ACC112 (cell line): ENCODE data around the gene MPP4.

Source experiments
- H2AFZ ChIP-seq: fragments of 200-600 bp; sonication (generic); one replicate; pipeline ENCODE4 v1.6.0; 2017; ENCODE audit warnings: antibody characterized with exemption, low read length; ENCODE audit not compliant: unreplicated experiment
- H3K27ac ChIP-seq: fragments of 200-600 bp; sonication (generic); 2 replicates; pipeline ENCODE4 v1.5.1; 2014; ENCODE audit warnings: low read depth, mild to moderate bottlenecking, antibody characterized with exemption, low read length, moderate library complexity
- H3K27me3 ChIP-seq: fragments of 200-600 bp; sonication (generic); 2 replicates; pipeline ENCODE4 v1.6.1; 2014; ENCODE audit warnings: mild to moderate bottlenecking, antibody characterized with exemption, low read length, moderate library complexity, mixed read lengths; ENCODE audit not compliant: insufficient read depth
- H3K36me3 ChIP-seq: fragments of 200-600 bp; sonication (generic); 2 replicates; pipeline ENCODE4 v1.6.1; 2016; ENCODE audit warnings: mild to moderate bottlenecking, antibody characterized with exemption, low read length, moderate library complexity, mixed read lengths; ENCODE audit not compliant: insufficient read depth
- H3K4me1 ChIP-seq: fragments of 200-600 bp; sonication (generic); one replicate; pipeline ENCODE4 v1.6.1; 2016; ENCODE audit warnings: low read length, mixed read lengths; ENCODE audit not compliant: insufficient read depth, unreplicated experiment, control insufficient read depth
- H3K4me3 ChIP-seq: fragments of 200-600 bp; sonication (generic); 2 replicates; pipeline ENCODE4 v1.5.1; 2014; ENCODE audit warnings: mild to moderate bottlenecking, low read depth, low read length
- H3K79me2 ChIP-seq: fragments of 200-600 bp; sonication (generic); one replicate; pipeline ENCODE4 v1.6.0; 2016; ENCODE audit warnings: low read length; ENCODE audit not compliant: control insufficient read depth, unreplicated experiment, insufficient read depth

MPP4 gene

GRCh38 chr2:201698588-201699226, at the start of gene MPP4:
Gene MPP4, minus strand, starts transcription at chr2:201698644. Its CDS starts 4,690 bp downstream, at chr2:201693954.
- peak within 1 kb of the TSS; percentile 16 for H2AFZ ChIP-seq

GRCh38 chr2:201746551-201746950, 48.1 kb upstream of the MPP4 start:
- Histone ChIP-seq H3K4me3 (no peak overlapping the region), H3K27ac (no peak overlapping the region), H3K36me3 (peaks cover 13% of the 10 kb centered on the region), H2AFZ (no peak overlapping the region), H3K27me3 (no peaks in the 10 kb centered on the region), H3K79me2 (no peaks in the 10 kb centered on the region), H3K4me1 (no peaks in the 10 kb centered on the region)

More at GRCh38 chr2:201698588-201699226, at the start of gene MPP4:
- Histone ChIP-seq H3K4me1 (peaks cover 50% of the 10 kb centered on the region), H3K79me2 (no peaks in the 10 kb centered on the region), H3K4me3 (peak within 1 kb of the TSS; percentile 61), H3K27me3 (no peaks in the 10 kb centered on the region), H3K36me3 (peaks cover 10% of the 10 kb centered on the region), H3K27ac (peak within 1 kb of the TSS; percentile 95)

GRCh38 chr2:201735486-201735885, 37.0 kb upstream of the MPP4 start:
- no peak overlapping the region for H2AFZ ChIP-seq
- H3K36me3 ChIP-seq: peaks cover 50% of the 10 kb centered on the region
- H3K4me3 ChIP-seq: no peak overlapping the region
- no peak overlapping the region for H3K27ac ChIP-seq
- no peaks in the 10 kb centered on the region for H3K79me2 ChIP-seq
- peaks cover 8% of the 10 kb centered on the region for H3K4me1 ChIP-seq
- H3K27me3 ChIP-seq: no peaks in the 10 kb centered on the region

- Histone ChIP-seq H3K4me3 (no peak overlapping the region), H3K36me3 (peaks cover 57% of the 10 kb centered on the region), H2AFZ (no peak overlapping the region), H3K79me2 (no peaks in the 10 kb centered on the region), H3K27ac (no peak overlapping the region), H3K4me1 (peaks cover 8% of the 10 kb centered on the region), H3K27me3 (no peaks in the 10 kb centered on the region)
Observed at GRCh38 chr2:201734111-201734510, 35.7 kb upstream of the MPP4 start.

- no peak overlapping the region for H3K27ac ChIP-seq
- peaks cover 57% of the 10 kb centered on the region for H3K36me3 ChIP-seq
- no peak overlapping the region for H3K4me3 ChIP-seq
- H2AFZ ChIP-seq: no peak overlapping the region
- H3K4me1 ChIP-seq: peaks cover 8% of the 10 kb centered on the region
- no peaks in the 10 kb centered on the region for H3K27me3 ChIP-seq
- no peaks in the 10 kb centered on the region for H3K79me2 ChIP-seq
Observed at GRCh38 chr2:201733544-201733943, 35.1 kb upstream of the MPP4 start.

- H3K27me3 ChIP-seq: no peaks in the 10 kb centered on the region
- peaks cover 8% of the 10 kb centered on the region for H3K4me1 ChIP-seq
- peaks cover 49% of the 10 kb centered on the region for H3K36me3 ChIP-seq
- no peak overlapping the region for H3K4me3 ChIP-seq
- no peak overlapping the region for H2AFZ ChIP-seq
- H3K27ac ChIP-seq: no peak overlapping the region
- no peaks in the 10 kb centered on the region for H3K79me2 ChIP-seq
Observed at GRCh38 chr2:201730651-201731285, 32.3 kb upstream of the MPP4 start.

GRCh38 chr2:201715459-201715858, 17.0 kb upstream of the MPP4 start:
- Histone ChIP-seq H3K4me3 (no peak overlapping the region), H3K36me3 (peaks cover 35% of the 10 kb centered on the region), H3K4me1 (no peaks in the 10 kb centered on the region), H2AFZ (no peak overlapping the region), H3K79me2 (no peaks in the 10 kb centered on the region), H3K27me3 (no peaks in the 10 kb centered on the region), H3K27ac (no peak overlapping the region)

- no peaks in the 10 kb centered on the region for H3K79me2 ChIP-seq
- no peaks in the 10 kb centered on the region for H3K27me3 ChIP-seq
- no peak overlapping the region for H3K4me3 ChIP-seq
- peaks cover 4% of the 10 kb centered on the region for H3K4me1 ChIP-seq
- H2AFZ ChIP-seq: no peak overlapping the region
- no peak overlapping the region for H3K27ac ChIP-seq
- peaks cover 27% of the 10 kb centered on the region for H3K36me3 ChIP-seq
Observed at GRCh38 chr2:201712726-201713125, 14.3 kb upstream of the MPP4 start.

GRCh38 chr2:201709747-201710146, 11.3 kb upstream of the MPP4 start:
- no peak overlapping the region for H2AFZ ChIP-seq
- no peaks in the 10 kb centered on the region for H3K79me2 ChIP-seq
- no peak overlapping the region for H3K4me3 ChIP-seq
- H3K27ac ChIP-seq: no peak overlapping the region
- H3K4me1 ChIP-seq: peaks cover 28% of the 10 kb centered on the region
- H3K36me3 ChIP-seq: peaks cover 18% of the 10 kb centered on the region
- H3K27me3 ChIP-seq: no peaks in the 10 kb centered on the region

GRCh38 chr2:201709049-201709448, 10.6 kb upstream of the MPP4 start:
- Histone ChIP-seq H3K4me3 (no peak overlapping the region), H2AFZ (no peak overlapping the region), H3K27ac (no peak overlapping the region), H3K4me1 (peaks cover 35% of the 10 kb centered on the region), H3K36me3 (peaks cover 13% of the 10 kb centered on the region), H3K79me2 (no peaks in the 10 kb centered on the region), H3K27me3 (no peaks in the 10 kb centered on the region)

GRCh38 chr2:201707753-201708152, 9.3 kb upstream of the MPP4 start:
- Histone ChIP-seq H3K27ac (peak overlapping the region; percentile 29), H3K4me1 (peaks cover 37% of the 10 kb centered on the region), H3K36me3 (peaks cover 15% of the 10 kb centered on the region; the same call in 1 of the 2 replicates), H3K79me2 (no peaks in the 10 kb centered on the region), H3K4me3 (no peak overlapping the region), H2AFZ (no peak overlapping the region), H3K27me3 (no peaks in the 10 kb centered on the region)
